Measurements from ENCODE around the gene VPS36.
"Not testable (repeated sequence)": the region's sequence is repeated elsewhere in the genome, so short reads cannot be mapped to it uniquely, and the experiment has no call there.

VPS36 gene

GRCh38 chr13:52387721-52388120 is 62.7 kb downstream of the VPS36 start:
- no peak for TF ChIP-seq CTCF (IDR thresholded peaks at IDR 0.05)
- no peak for TF ChIP-seq ZFX (IDR thresholded peaks at IDR 0.05; ENCODE audit: borderline replicate concordance)
- H3K27ac ChIP-seq = no peak overlapping the region

- no peak for TF ChIP-seq CTCF (IDR thresholded peaks at IDR 0.05)
- TF ChIP-seq ZFX (IDR thresholded peaks at IDR 0.05; ENCODE audit: borderline replicate concordance) = no peak
- H3K27ac ChIP-seq = no peak overlapping the region
Measured at GRCh38 chr13:52385870-52386269, 64.6 kb downstream of the VPS36 start.

GRCh38 chr13:52383366-52383765 is 67.1 kb downstream of the VPS36 start:
- no peak overlapping the region for H3K27ac ChIP-seq
- TF ChIP-seq ZFX (IDR thresholded peaks at IDR 0.05; ENCODE audit: borderline replicate concordance) = no peak
- TF ChIP-seq CTCF (IDR thresholded peaks at IDR 0.05) = no peak

- H3K27ac ChIP-seq = no peak overlapping the region
- TF ChIP-seq CTCF (IDR thresholded peaks at IDR 0.05) (no peak), ZFX (IDR thresholded peaks at IDR 0.05; ENCODE audit: borderline replicate concordance) (no peak)
Measured at GRCh38 chr13:52378312-52378711, 72.1 kb downstream of the VPS36 start.

GRCh38 chr13:52377898-52378297 is 72.5 kb downstream of the VPS36 start:
- H3K27ac ChIP-seq = no peak overlapping the region
- TF ChIP-seq CTCF (IDR thresholded peaks at IDR 0.05) (no peak), ZFX (IDR thresholded peaks at IDR 0.05; ENCODE audit: borderline replicate concordance) (no peak)

- TF ChIP-seq CTCF (IDR thresholded peaks at IDR 0.05) = no peak
- TF ChIP-seq ZFX (IDR thresholded peaks at IDR 0.05; ENCODE audit: borderline replicate concordance) = no peak
- no peak overlapping the region for H3K27ac ChIP-seq
Measured at GRCh38 chr13:52374873-52375411, 75.5 kb downstream of the VPS36 start.

- TF ChIP-seq CTCF (IDR thresholded peaks at IDR 0.05) = no peak
- no peak overlapping the region for H3K27ac ChIP-seq
Measured at GRCh38 chr13:52374389-52374788, 76.0 kb downstream of the VPS36 start.

- H3K27ac ChIP-seq = not testable (repeated sequence)
Measured at GRCh38 chr13:52373277-52373676, 77.2 kb downstream of the VPS36 start.

Measured in 22Rv1 (cell line).